B cell (primary cell): ENCODE data around the gene CXCR2. TPM values are rescaled to one million over a fixed set of nuclear protein-coding genes. Genes with fewer than 3 reads are reported as not detected.

Experiments
- ATAC-seq: fragments of 200-7000 bp; cut with Tn5 transposase; one replicate; pipeline ENCODE4 v1.10.0; 2021; ENCODE audit warnings: low read depth, mild to moderate bottlenecking, moderate number of reproducible peaks, moderate library complexity
- CTCF ChIA-PET: fragments of 350-600 bp; sonication (Branson Sonifier 250); formaldehyde crosslinking; loops from one replicate; lab custom pipeline; 2021; ENCODE audit warnings: antibody characterized with exemption, inconsistent platforms; lab: Charles Lee
- POLR2A ChIA-PET: fragments of 350-600 bp; sonication (Branson Sonifier 250); formaldehyde crosslinking; loops from one replicate; lab custom pipeline; 2021; ENCODE audit warnings: antibody characterized with exemption; lab: Charles Lee
- DNase-seq: peaks from one replicate; pipeline ENCODE4 v3.0.0; 2013
- H2AFZ ChIP-seq: 2 replicates; pipeline ENCODE4 v1.6.1; 2012; ENCODE audit warnings: mild to moderate bottlenecking, low read depth, low read length; ENCODE audit not compliant: insufficient read depth, poor library complexity, severe bottlenecking
- H3K27ac ChIP-seq, 2 donors: 1 replicate in 1 of 2; 2 replicates in 1 of 2; pipeline ENCODE4 v1.5.1; 2012 to 2013; ENCODE audit warnings: low read length in 2 of 2, mild to moderate bottlenecking in 2 of 2, moderate library complexity in 1 of 2
- H3K27me3 ChIP-seq, 4 experiments: fragments of 200-600 bp in 1 of 4; sonication (generic) in 1 of 4; replicated peaks in 1 of 4; 1 replicate in 2 of 4; 2 replicates in 2 of 4; pipeline versions ENCODE4 v1.6.1 to v1.7.0; 2013 to 2016; ENCODE audit warnings: low read length in 3 of 4, mild to moderate bottlenecking in 2 of 4, mixed read lengths in 1 of 4, moderate library complexity in 1 of 4; ENCODE audit not compliant: insufficient read depth in 4 of 4, control insufficient read depth in 3 of 4; ENCODE audit errors: control extremely low read depth in 1 of 4
- H3K36me3 ChIP-seq, 2 experiments: replicated peaks in 1 of 2; 1 replicate in 1 of 2; 2 replicates in 1 of 2; pipeline versions ENCODE4 v1.6.1 to v1.7.1; 2013; ENCODE audit warnings: low read length in 1 of 2; ENCODE audit not compliant: insufficient read depth in 2 of 2, control insufficient read depth in 1 of 2; ENCODE audit errors: control extremely low read depth in 1 of 2, extremely low read depth in 1 of 2
- H3K4me1 ChIP-seq, 2 donors: fragments of 200-600 bp in 1 of 2; sonication (generic) in 1 of 2; 1 replicate in 1 of 2; 2 replicates in 1 of 2; pipeline versions ENCODE4 v1.5.1 to v1.6.1; 2013 to 2017; ENCODE audit warnings: low read length in 2 of 2; ENCODE audit not compliant: control insufficient read depth in 2 of 2, insufficient read depth in 2 of 2
- H3K4me2 ChIP-seq: replicated peaks from 2 replicates; pipeline ENCODE3; 2012; ENCODE audit warnings: mild to moderate bottlenecking, low read depth, low read length; ENCODE audit not compliant: poor library complexity, severe bottlenecking
- H3K4me3 ChIP-seq, 5 experiments: fragments of 200-600 bp in 1 of 5; sonication (generic) in 1 of 5; 1 replicate in 3 of 5; 2 replicates in 2 of 5; pipeline versions ENCODE4 v1.5.1 to v1.7.0; 2011 to 2016; ENCODE audit warnings: low read length in 4 of 5, mild to moderate bottlenecking in 4 of 5, low read depth in 2 of 5, control low read depth in 1 of 5, moderate library complexity in 1 of 5; ENCODE audit not compliant: insufficient read depth in 1 of 5; ENCODE audit errors: control extremely low read depth in 1 of 5, extremely low read depth in 1 of 5
- H3K79me2 ChIP-seq: fragments of 200-600 bp; sonication (generic); one replicate; pipeline ENCODE4 v1.6.0; 2016; ENCODE audit warnings: low read length; ENCODE audit not compliant: control insufficient read depth, insufficient read depth
- H3K9ac ChIP-seq: fragments of 200-600 bp; sonication (generic); 2 replicates; pipeline ENCODE4 v1.6.1; 2017; ENCODE audit warnings: mild to moderate bottlenecking, low read length, moderate library complexity
- H3K9me3 ChIP-seq, 3 donors: one replicate each; pipeline versions ENCODE4 v1.6.1 to v1.7.1; 2013; ENCODE audit warnings: low read length in 2 of 3; ENCODE audit not compliant: control insufficient read depth in 2 of 3, insufficient read depth in 1 of 3; ENCODE audit errors: control extremely low read depth in 1 of 3
- H4K20me1 ChIP-seq: 2 replicates; pipeline ENCODE4 v1.6.0; 2012; ENCODE audit warnings: mild to moderate bottlenecking, low read length; ENCODE audit not compliant: insufficient read depth, control insufficient read depth, poor library complexity, severe bottlenecking
- H3K27ac Mint-ChIP-seq: one replicate; pipeline ENCODE4 v1.8.0; 2021; ENCODE audit warnings: mixed read lengths
- H3K27me3 Mint-ChIP-seq: one replicate; pipeline ENCODE4 v1.8.0; 2021; ENCODE audit warnings: mixed read lengths
- H3K4me1 Mint-ChIP-seq: one replicate; pipeline ENCODE4 v1.8.0; 2021; ENCODE audit warnings: mixed read lengths
- H3K4me3 Mint-ChIP-seq: one replicate; pipeline ENCODE4 v1.8.0; 2021; ENCODE audit warnings: mixed read lengths
- H3K9me3 Mint-ChIP-seq: one replicate; pipeline ENCODE4 v1.8.0; 2022; ENCODE audit warnings: mixed read lengths; ENCODE audit not compliant: insufficient read depth
- CTCF ChIP-seq: fragments of 200-600 bp; IDR thresholded peaks from one replicate; pipeline ENCODE4 v1.8.0; 2022; ENCODE audit warnings: antibody characterized with exemption, mild to moderate bottlenecking
- EZH2 ChIP-seq: IDR thresholded peaks from 2 replicates; pipeline ENCODE4 v1.6.1; 2012; ENCODE audit warnings: borderline replicate concordance, low read depth, mild to moderate bottlenecking, moderate library complexity, low read length; ENCODE audit not compliant: insufficient read depth, poor library complexity, severe bottlenecking
- WGBS: methylation state at CpG from one replicate; pipeline ENCODE4 v1.1.5; 2013; ENCODE audit warnings: missing lambda C conversion rate; ENCODE audit not compliant: insufficient coverage; 5-methylcytosine and 5-hydroxymethylcytosine counted together
- intact Hi-C: fragments of 100-400 bp; cut with micrococcal nuclease; formaldehyde crosslinking; loops from one replicate; pipeline ENCODE4 v1.10.0; 2022
- polyA plus RNA-seq: library from polyadenylated mRNA; depleted of rRNA; stranded (reverse); fragments of >200 nt; gene quantifications from 2 replicates; pipeline ENCODE4 v1.2.3, GENCODE V29; 2012
- total RNA-seq, 2 donors: library from RNA; stranded (reverse); fragments of 120-200 nt in 1 of 2; gene quantifications; 1 replicate in 1 of 2; 2 replicates in 1 of 2; pipeline versions ENCODE4 v1.2.3 to v1.2.4, GENCODE V29; 2013 to 2022

CXCR2 gene
- total and polyA plus RNA-seq, 2 donors (not counting 1 experiment from before 2014, with no cell fraction given), result 0.03 TPM; not detected in 1

GRCh38 chr2:218093879-218094278, 31.9 kb upstream of the CXCR2 start:
- Histone ChIP-seq H3K9ac (no peak overlapping the region), H3K27ac (no peak overlapping the region), H3K27me3 (peaks cover 0 to 7% (median 0%) of the 10 kb centered on the region in 4 experiments), H3K36me3 (no peaks in the 10 kb centered on the region), H3K9me3 (no peaks in the 10 kb centered on the region), H3K4me3 (no peak overlapping the region), H3K4me1 (no peaks in the 10 kb centered on the region), H3K79me2 (no peaks in the 10 kb centered on the region), H3K4me2 (no peak overlapping the region), H2AFZ (no peak overlapping the region), H4K20me1 (no peaks in the 10 kb centered on the region)
- no peak for TF ChIP-seq CTCF
- no peak for TF ChIP-seq EZH2
- 88% methylated on average over 2 of the region's 3 CpGs for WGBS
- POLR2A ChIA-PET, result no interaction called here
- DNase-seq, result no peak
- H3K4me1 Mint-ChIP-seq, result no peaks in the 10 kb centered on the region
- no peaks in the 10 kb centered on the region for H3K9me3 Mint-ChIP-seq
- intact Hi-C loops, result no loop called here
- no peak overlapping the region for H3K4me3 Mint-ChIP-seq
- peaks cover 26% of the 10 kb centered on the region for H3K27me3 Mint-ChIP-seq
- CTCF ChIA-PET, result no interaction called here
- no peak overlapping the region for H3K27ac Mint-ChIP-seq
- no peak for ATAC-seq

- H3K27ac Mint-ChIP-seq, result no peak overlapping the region
- Histone ChIP-seq H3K4me3 (no peak overlapping the region), H2AFZ (no peak overlapping the region), H3K79me2 (no peaks in the 10 kb centered on the region), H3K36me3 (no peaks in the 10 kb centered on the region), H4K20me1 (no peaks in the 10 kb centered on the region), H3K27ac (no peak overlapping the region), H3K27me3 (peaks cover 0 to 7% (median 0%) of the 10 kb centered on the region in 4 experiments), H3K9me3 (peaks cover 0 to 2% (median 0%) of the 10 kb centered on the region in 3 donors), H3K9ac (no peak overlapping the region), H3K4me1 (no peaks in the 10 kb centered on the region), H3K4me2 (no peak overlapping the region)
- no peak for DNase-seq
- 44% methylated on average over 7 of the region's 8 CpGs for WGBS
- no peaks in the 10 kb centered on the region for H3K4me1 Mint-ChIP-seq
- ATAC-seq, result no peak
- no peaks in the 10 kb centered on the region for H3K9me3 Mint-ChIP-seq
- H3K27me3 Mint-ChIP-seq, result peaks cover 12% of the 10 kb centered on the region
- CTCF ChIA-PET, result no interaction called here
- POLR2A ChIA-PET, result no interaction called here
- TF ChIP-seq CTCF (no peak), EZH2 (no peak)
- no peak overlapping the region for H3K4me3 Mint-ChIP-seq
- intact Hi-C loops, result no loop called here
These were observed 30.0 kb upstream of the CXCR2 start for GRCh38 chr2:218095853-218096252.
